B cell (primary cell): ENCODE measurements around the gene DNAH10. TPM values are rescaled to one million over a fixed set of nuclear protein-coding genes. Genes with fewer than 3 reads are reported as not detected.

Experiments
- ATAC-seq: fragments of 200-7000 bp; cut with Tn5 transposase; one replicate; pipeline ENCODE4 v1.10.0; 2021; ENCODE audit warnings: low read depth, mild to moderate bottlenecking, moderate number of reproducible peaks, moderate library complexity
- CTCF ChIA-PET: fragments of 350-600 bp; sonication (Branson Sonifier 250); formaldehyde crosslinking; loops from one replicate; lab custom pipeline; 2021; ENCODE audit warnings: antibody characterized with exemption, inconsistent platforms; lab: Charles Lee
- POLR2A ChIA-PET: fragments of 350-600 bp; sonication (Branson Sonifier 250); formaldehyde crosslinking; loops from one replicate; lab custom pipeline; 2021; ENCODE audit warnings: antibody characterized with exemption; lab: Charles Lee
- DNase-seq: peaks from one replicate; pipeline ENCODE4 v3.0.0; 2013
- H2AFZ ChIP-seq: 2 replicates; pipeline ENCODE4 v1.6.1; 2012; ENCODE audit warnings: mild to moderate bottlenecking, low read depth, low read length; ENCODE audit not compliant: insufficient read depth, poor library complexity, severe bottlenecking
- H3K27ac ChIP-seq, 2 donors: 1 replicate in 1 of 2; 2 replicates in 1 of 2; pipeline ENCODE4 v1.5.1; 2012 to 2013; ENCODE audit warnings: low read length in 2 of 2, mild to moderate bottlenecking in 2 of 2, moderate library complexity in 1 of 2
- H3K27me3 ChIP-seq, 4 experiments: fragments of 200-600 bp in 1 of 4; sonication (generic) in 1 of 4; replicated peaks in 1 of 4; 1 replicate in 2 of 4; 2 replicates in 2 of 4; pipeline versions ENCODE4 v1.6.1 to v1.7.0; 2013 to 2016; ENCODE audit warnings: low read length in 3 of 4, mild to moderate bottlenecking in 2 of 4, mixed read lengths in 1 of 4, moderate library complexity in 1 of 4; ENCODE audit not compliant: insufficient read depth in 4 of 4, control insufficient read depth in 3 of 4; ENCODE audit errors: control extremely low read depth in 1 of 4
- H3K36me3 ChIP-seq, 2 experiments: replicated peaks in 1 of 2; 1 replicate in 1 of 2; 2 replicates in 1 of 2; pipeline versions ENCODE4 v1.6.1 to v1.7.1; 2013; ENCODE audit warnings: low read length in 1 of 2; ENCODE audit not compliant: insufficient read depth in 2 of 2, control insufficient read depth in 1 of 2; ENCODE audit errors: control extremely low read depth in 1 of 2, extremely low read depth in 1 of 2
- H3K4me1 ChIP-seq, 2 donors: fragments of 200-600 bp in 1 of 2; sonication (generic) in 1 of 2; 1 replicate in 1 of 2; 2 replicates in 1 of 2; pipeline versions ENCODE4 v1.5.1 to v1.6.1; 2013 to 2017; ENCODE audit warnings: low read length in 2 of 2; ENCODE audit not compliant: control insufficient read depth in 2 of 2, insufficient read depth in 2 of 2
- H3K4me2 ChIP-seq: replicated peaks from 2 replicates; pipeline ENCODE3; 2012; ENCODE audit warnings: mild to moderate bottlenecking, low read depth, low read length; ENCODE audit not compliant: poor library complexity, severe bottlenecking
- H3K4me3 ChIP-seq, 5 experiments: fragments of 200-600 bp in 1 of 5; sonication (generic) in 1 of 5; 1 replicate in 3 of 5; 2 replicates in 2 of 5; pipeline versions ENCODE4 v1.5.1 to v1.7.0; 2011 to 2016; ENCODE audit warnings: low read length in 4 of 5, mild to moderate bottlenecking in 4 of 5, low read depth in 2 of 5, control low read depth in 1 of 5, moderate library complexity in 1 of 5; ENCODE audit not compliant: insufficient read depth in 1 of 5; ENCODE audit errors: control extremely low read depth in 1 of 5, extremely low read depth in 1 of 5
- H3K79me2 ChIP-seq: fragments of 200-600 bp; sonication (generic); one replicate; pipeline ENCODE4 v1.6.0; 2016; ENCODE audit warnings: low read length; ENCODE audit not compliant: control insufficient read depth, insufficient read depth
- H3K9ac ChIP-seq: fragments of 200-600 bp; sonication (generic); 2 replicates; pipeline ENCODE4 v1.6.1; 2017; ENCODE audit warnings: mild to moderate bottlenecking, low read length, moderate library complexity
- H3K9me3 ChIP-seq, 3 donors: one replicate each; pipeline versions ENCODE4 v1.6.1 to v1.7.1; 2013; ENCODE audit warnings: low read length in 2 of 3; ENCODE audit not compliant: control insufficient read depth in 2 of 3, insufficient read depth in 1 of 3; ENCODE audit errors: control extremely low read depth in 1 of 3
- H4K20me1 ChIP-seq: 2 replicates; pipeline ENCODE4 v1.6.0; 2012; ENCODE audit warnings: mild to moderate bottlenecking, low read length; ENCODE audit not compliant: insufficient read depth, control insufficient read depth, poor library complexity, severe bottlenecking
- H3K27ac Mint-ChIP-seq: one replicate; pipeline ENCODE4 v1.8.0; 2021; ENCODE audit warnings: mixed read lengths
- H3K27me3 Mint-ChIP-seq: one replicate; pipeline ENCODE4 v1.8.0; 2021; ENCODE audit warnings: mixed read lengths
- H3K4me1 Mint-ChIP-seq: one replicate; pipeline ENCODE4 v1.8.0; 2021; ENCODE audit warnings: mixed read lengths
- H3K4me3 Mint-ChIP-seq: one replicate; pipeline ENCODE4 v1.8.0; 2021; ENCODE audit warnings: mixed read lengths
- H3K9me3 Mint-ChIP-seq: one replicate; pipeline ENCODE4 v1.8.0; 2022; ENCODE audit warnings: mixed read lengths; ENCODE audit not compliant: insufficient read depth
- EZH2 ChIP-seq: IDR thresholded peaks from 2 replicates; pipeline ENCODE4 v1.6.1; 2012; ENCODE audit warnings: borderline replicate concordance, low read depth, mild to moderate bottlenecking, moderate library complexity, low read length; ENCODE audit not compliant: insufficient read depth, poor library complexity, severe bottlenecking
- WGBS: methylation state at CpG from one replicate; pipeline ENCODE4 v1.1.5; 2013; ENCODE audit warnings: missing lambda C conversion rate; ENCODE audit not compliant: insufficient coverage; 5-methylcytosine and 5-hydroxymethylcytosine counted together
- intact Hi-C: fragments of 100-400 bp; cut with micrococcal nuclease; formaldehyde crosslinking; loops from one replicate; pipeline ENCODE4 v1.10.0; 2022
- polyA plus RNA-seq: library from polyadenylated mRNA; depleted of rRNA; stranded (reverse); fragments of >200 nt; gene quantifications from 2 replicates; pipeline ENCODE4 v1.2.3, GENCODE V29; 2012
- total RNA-seq, 2 donors: library from RNA; stranded (reverse); fragments of 120-200 nt in 1 of 2; gene quantifications; 1 replicate in 1 of 2; 2 replicates in 1 of 2; pipeline versions ENCODE4 v1.2.3 to v1.2.4, GENCODE V29; 2013 to 2022
- TF ChIP-seq, protein P1 (sequence below): fragments of 200-600 bp; IDR thresholded peaks from one replicate; pipeline ENCODE4 v1.8.0; 2022; ENCODE audit warnings: antibody characterized with exemption, mild to moderate bottlenecking

DNAH10 gene
- total and polyA plus RNA-seq, 2 donors (not counting 1 experiment from before 2014, with no cell fraction given): 0.24 to 0.99 TPM

DNA sequence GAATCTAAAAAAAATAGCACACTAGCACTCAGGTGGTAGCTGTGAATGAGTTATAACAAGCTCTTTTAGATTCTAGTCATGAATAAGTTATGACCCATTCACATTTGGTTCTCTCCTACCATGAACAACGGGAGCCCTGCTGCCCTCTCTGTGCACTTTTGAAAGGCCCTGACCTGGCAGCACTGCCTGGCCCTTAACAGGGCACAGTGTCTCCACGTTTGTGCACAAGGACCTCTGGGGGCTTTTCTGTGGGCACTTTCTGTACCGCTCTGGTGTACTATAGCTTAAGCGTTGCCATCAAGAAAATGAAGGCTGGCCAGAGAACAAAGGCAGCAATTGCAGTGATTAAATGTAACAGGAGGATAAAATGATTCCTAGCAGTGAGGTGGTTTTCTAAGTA is 189.4 kb downstream of the DNAH10 start:
- Histone ChIP-seq H3K9ac (no peak overlapping the region), H3K36me3 (peaks cover 0 to 2% of the 10 kb centered on the region in 2 experiments), H3K4me1 (no peaks in the 10 kb centered on the region), H3K4me2 (no peak overlapping the region), H3K4me3 (no peak overlapping the region), H4K20me1 (no peaks in the 10 kb centered on the region), H3K27ac (no peak overlapping the region), H2AFZ (no peak overlapping the region), H3K27me3 (no peaks in the 10 kb centered on the region), H3K79me2 (peaks cover 8% of the 10 kb centered on the region), H3K9me3 (no peaks in the 10 kb centered on the region)
- intact Hi-C loops: no loop called here
- no peak for DNase-seq
- Mint-ChIP-seq H3K27me3 (no peaks in the 10 kb centered on the region), H3K27ac (no peak overlapping the region), H3K4me1 (no peaks in the 10 kb centered on the region), H3K9me3 (no peaks in the 10 kb centered on the region), H3K4me3 (no peak overlapping the region)
- ChIA-PET CTCF (no interaction called here), POLR2A (no interaction called here)
- 88% methylated on average over 4 of the region's 4 CpGs for WGBS
- no peak for ATAC-seq
- TF ChIP-seq, protein P1, sequence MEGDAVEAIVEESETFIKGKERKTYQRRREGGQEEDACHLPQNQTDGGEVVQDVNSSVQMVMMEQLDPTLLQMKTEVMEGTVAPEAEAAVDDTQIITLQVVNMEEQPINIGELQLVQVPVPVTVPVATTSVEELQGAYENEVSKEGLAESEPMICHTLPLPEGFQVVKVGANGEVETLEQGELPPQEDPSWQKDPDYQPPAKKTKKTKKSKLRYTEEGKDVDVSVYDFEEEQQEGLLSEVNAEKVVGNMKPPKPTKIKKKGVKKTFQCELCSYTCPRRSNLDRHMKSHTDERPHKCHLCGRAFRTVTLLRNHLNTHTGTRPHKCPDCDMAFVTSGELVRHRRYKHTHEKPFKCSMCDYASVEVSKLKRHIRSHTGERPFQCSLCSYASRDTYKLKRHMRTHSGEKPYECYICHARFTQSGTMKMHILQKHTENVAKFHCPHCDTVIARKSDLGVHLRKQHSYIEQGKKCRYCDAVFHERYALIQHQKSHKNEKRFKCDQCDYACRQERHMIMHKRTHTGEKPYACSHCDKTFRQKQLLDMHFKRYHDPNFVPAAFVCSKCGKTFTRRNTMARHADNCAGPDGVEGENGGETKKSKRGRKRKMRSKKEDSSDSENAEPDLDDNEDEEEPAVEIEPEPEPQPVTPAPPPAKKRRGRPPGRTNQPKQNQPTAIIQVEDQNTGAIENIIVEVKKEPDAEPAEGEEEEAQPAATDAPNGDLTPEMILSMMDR: no peak
- no peak for TF ChIP-seq EZH2

DNA sequence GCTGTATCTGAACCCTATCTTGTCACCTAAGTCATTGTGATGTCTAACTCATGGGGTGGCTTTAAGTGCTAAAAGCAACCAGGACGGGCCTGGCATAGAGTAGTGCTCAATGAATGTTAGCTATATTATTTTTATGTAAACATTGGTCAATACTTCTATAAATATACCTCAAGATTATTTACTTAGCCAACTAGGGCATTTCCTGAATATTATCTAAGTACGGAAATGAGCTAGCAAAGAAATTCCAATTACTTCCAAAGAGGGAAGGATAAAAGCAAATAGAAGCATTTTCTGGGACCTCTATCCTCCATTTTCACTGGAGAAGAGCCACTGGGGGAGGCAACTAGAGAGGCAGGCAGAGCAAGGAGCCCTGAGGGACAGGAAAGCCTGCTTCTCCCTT is 189.9 kb downstream of the DNAH10 start:
- intact Hi-C loops: no loop called here
- Histone ChIP-seq H3K4me2 (no peak overlapping the region), H3K27me3 (no peaks in the 10 kb centered on the region), H2AFZ (no peak overlapping the region), H3K4me3 (no peak overlapping the region), H4K20me1 (no peaks in the 10 kb centered on the region), H3K9ac (no peak overlapping the region), H3K36me3 (peaks cover 0 to 2% of the 10 kb centered on the region in 2 experiments), H3K4me1 (no peaks in the 10 kb centered on the region), H3K27ac (no peak overlapping the region), H3K79me2 (peaks cover 8% of the 10 kb centered on the region), H3K9me3 (no peaks in the 10 kb centered on the region)
- no peak for TF ChIP-seq EZH2
- TF ChIP-seq, protein P1: no peak
- no peaks in the 10 kb centered on the region for H3K4me1 Mint-ChIP-seq
- no peak overlapping the region for H3K27ac Mint-ChIP-seq
- CTCF ChIA-PET: no interaction called here
- no peaks in the 10 kb centered on the region for H3K9me3 Mint-ChIP-seq
- WGBS: no CpG with 5 or more reads among the region's 2 CpGs
- no peaks in the 10 kb centered on the region for H3K27me3 Mint-ChIP-seq
- POLR2A ChIA-PET: no interaction called here
- ATAC-seq (no peak), DNase-seq (no peak)
- no peak overlapping the region for H3K4me3 Mint-ChIP-seq
